Smooth muscle cell (in vitro differentiated cells): ENCODE results near the gene GAB3. TPM values are rescaled to one million over a fixed set of nuclear protein-coding genes. Genes with fewer than 3 reads are reported as not detected.

Experiments
- DNase-seq: peaks from one replicate; lab custom pipeline; 2025; ENCODE audit not compliant: unreplicated experiment; lab: John Stamatoyannopoulos, UW
- H2AFZ ChIP-seq: fragments of 200-600 bp; sonication (generic); 2 replicates; pipeline ENCODE4 v1.6.0; 2016; ENCODE audit warnings: antibody characterized with exemption, low read depth, mild to moderate bottlenecking
- H3F3A ChIP-seq: fragments of 200-600 bp; sonication (generic); 2 replicates; pipeline ENCODE4 v1.6.0; 2017; ENCODE audit warnings: antibody characterized with exemption, low read depth
- H3K27ac ChIP-seq: fragments of 200-600 bp; sonication (generic); 2 replicates; pipeline ENCODE4 v1.5.1; 2016; ENCODE audit warnings: low read depth, mild to moderate bottlenecking
- H3K27me3 ChIP-seq: fragments of 200-600 bp; sonication (generic); 2 replicates; pipeline ENCODE4 v1.6.1; 2016; ENCODE audit warnings: low read depth, mild to moderate bottlenecking
- H3K36me3 ChIP-seq: fragments of 200-600 bp; sonication (generic); 2 replicates; pipeline ENCODE4 v1.5.1; 2016; ENCODE audit warnings: low read depth
- H3K4me1 ChIP-seq: fragments of 200-600 bp; sonication (generic); 2 replicates; pipeline ENCODE4 v1.5.1; 2016; ENCODE audit warnings: low read depth
- H3K4me2 ChIP-seq: fragments of 200-600 bp; sonication (generic); 2 replicates; pipeline ENCODE4 v1.6.0; 2016; ENCODE audit warnings: mild to moderate bottlenecking
- H3K4me3 ChIP-seq: fragments of 200-600 bp; sonication (generic); 2 replicates; pipeline ENCODE4 v1.5.1; 2016; ENCODE audit warnings: mild to moderate bottlenecking
- H3K79me2 ChIP-seq: fragments of 200-600 bp; sonication (generic); 2 replicates; pipeline ENCODE4 v1.6.0; 2016; ENCODE audit warnings: low read depth, mild to moderate bottlenecking
- H3K9ac ChIP-seq: fragments of 200-600 bp; sonication (generic); 2 replicates; pipeline ENCODE4 v1.6.0; 2016; ENCODE audit warnings: low read depth
- H3K9me3 ChIP-seq: fragments of 200-600 bp; sonication (generic); replicated peaks from 2 replicates; pipeline ENCODE4 v1.5.1; 2016; ENCODE audit warnings: low read depth
- H4K20me1 ChIP-seq: fragments of 200-600 bp; sonication (generic); 2 replicates; pipeline ENCODE4 v1.6.0; 2016; ENCODE audit warnings: low read depth
- WGBS: methylation state at CpG from one replicate; pipeline ENCODE4 v1.1.7; 2016; ENCODE audit warnings: low lambda C conversion rate; 5-methylcytosine and 5-hydroxymethylcytosine counted together
- polyA plus RNA-seq: library from polyadenylated mRNA; unstranded; fragments of >200 nt; fragmentation: Nextera tagmentation; extraction: Ambion mirVana; gene quantifications from 2 replicates; pipeline ENCODE4 v1.2.1, GENCODE V29; 2016
- total RNA-seq: library from RNA; depleted of rRNA; stranded (reverse); fragments of >200 nt; gene quantifications from 2 replicates; pipeline ENCODE4 v1.2.3, GENCODE V29; 2014
- TF ChIP-seq, protein P1 (sequence below): fragments of 200-600 bp; sonication (generic); IDR thresholded peaks from 2 replicates; pipeline ENCODE4 v1.5.1; 2017; ENCODE audit warnings: borderline replicate concordance, mild to moderate bottlenecking, antibody characterized with exemption; ENCODE audit not compliant: insufficient read depth, poor library complexity, severe bottlenecking

Gene GAB3
- total and polyA plus RNA-seq, 2 experiments from 2014 or later, result 0.39 to 0.72 TPM

GRCh38 chrX:154727871-154728270 is 23.0 kb downstream of the GAB3 start:
- Histone ChIP-seq H3K27ac (no peak overlapping the region), H3K9me3 (no peaks in the 10 kb centered on the region), H2AFZ (no peak overlapping the region), H3K27me3 (no peaks in the 10 kb centered on the region), H3K36me3 (no peaks in the 10 kb centered on the region), H3K9ac (no peak overlapping the region), H4K20me1 (no peaks in the 10 kb centered on the region), H3K4me1 (no peaks in the 10 kb centered on the region), H3K4me2 (no peak overlapping the region), H3K4me3 (no peak overlapping the region), H3K79me2 (no peaks in the 10 kb centered on the region), H3F3A (no peaks in the 10 kb centered on the region)
- DNase-seq, result no peak
- 66% methylated on average over 3 of the region's 3 CpGs for WGBS
- TF ChIP-seq, protein P1, sequence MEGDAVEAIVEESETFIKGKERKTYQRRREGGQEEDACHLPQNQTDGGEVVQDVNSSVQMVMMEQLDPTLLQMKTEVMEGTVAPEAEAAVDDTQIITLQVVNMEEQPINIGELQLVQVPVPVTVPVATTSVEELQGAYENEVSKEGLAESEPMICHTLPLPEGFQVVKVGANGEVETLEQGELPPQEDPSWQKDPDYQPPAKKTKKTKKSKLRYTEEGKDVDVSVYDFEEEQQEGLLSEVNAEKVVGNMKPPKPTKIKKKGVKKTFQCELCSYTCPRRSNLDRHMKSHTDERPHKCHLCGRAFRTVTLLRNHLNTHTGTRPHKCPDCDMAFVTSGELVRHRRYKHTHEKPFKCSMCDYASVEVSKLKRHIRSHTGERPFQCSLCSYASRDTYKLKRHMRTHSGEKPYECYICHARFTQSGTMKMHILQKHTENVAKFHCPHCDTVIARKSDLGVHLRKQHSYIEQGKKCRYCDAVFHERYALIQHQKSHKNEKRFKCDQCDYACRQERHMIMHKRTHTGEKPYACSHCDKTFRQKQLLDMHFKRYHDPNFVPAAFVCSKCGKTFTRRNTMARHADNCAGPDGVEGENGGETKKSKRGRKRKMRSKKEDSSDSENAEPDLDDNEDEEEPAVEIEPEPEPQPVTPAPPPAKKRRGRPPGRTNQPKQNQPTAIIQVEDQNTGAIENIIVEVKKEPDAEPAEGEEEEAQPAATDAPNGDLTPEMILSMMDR, result no peak

- H3K4me2 ChIP-seq, result no peak overlapping the region
- no peaks in the 10 kb centered on the region for H3F3A ChIP-seq
- H3K36me3 ChIP-seq, result no peaks in the 10 kb centered on the region
- no peak overlapping the region for H2AFZ ChIP-seq
- no peak overlapping the region for H3K27ac ChIP-seq
- no peak overlapping the region for H3K9ac ChIP-seq
- H4K20me1 ChIP-seq, result no peaks in the 10 kb centered on the region
- TF ChIP-seq, protein P1, result no peak
- 79% methylated on average over 1 of the region's 1 CpG for WGBS
- no peaks in the 10 kb centered on the region for H3K27me3 ChIP-seq
- no peaks in the 10 kb centered on the region for H3K79me2 ChIP-seq
- no peaks in the 10 kb centered on the region for H3K9me3 ChIP-seq
- no peaks in the 10 kb centered on the region for H3K4me1 ChIP-seq
- H3K4me3 ChIP-seq, result no peak overlapping the region
- no peak for DNase-seq
Measured at GRCh38 chrX:154727418-154727817, 23.5 kb downstream of the GAB3 start.

- no peaks in the 10 kb centered on the region for H4K20me1 ChIP-seq
- DNase-seq, result no peak
Measured at GRCh38 chrX:154724993-154725756, 25.7 kb downstream of the GAB3 start.

More at GRCh38 chrX:154724993-154725756, 25.7 kb downstream of the GAB3 start:
- TF ChIP-seq, protein P1, result no peak
- H3F3A ChIP-seq, result no peaks in the 10 kb centered on the region
- H3K27me3 ChIP-seq, result no peaks in the 10 kb centered on the region
- no peaks in the 10 kb centered on the region for H3K9me3 ChIP-seq
- no peaks in the 10 kb centered on the region for H3K36me3 ChIP-seq
- no peaks in the 10 kb centered on the region for H3K79me2 ChIP-seq
- H2AFZ ChIP-seq, result no peak overlapping the region
- WGBS, result 83% methylated on average over 2 of the region's 2 CpGs
- no peak overlapping the region for H3K9ac ChIP-seq
- no peak overlapping the region for H3K4me3 ChIP-seq
- H3K4me1 ChIP-seq, result no peaks in the 10 kb centered on the region
- H3K4me2 ChIP-seq, result no peak overlapping the region
- no peak overlapping the region for H3K27ac ChIP-seq
